ENCODE results near the gene UTS2.

GRCh38 chr1:7893529-7894180 lies 40.8 kb upstream of the UTS2 start:
- TF ChIP-seq CTCF (conservative IDR thresholded peaks at IDR 0.05 in 1 of 2, IDR thresholded peaks at IDR 0.05 in 1 of 2; ENCODE audit: extremely low read depth in 1 of 2, insufficient read depth in 1 of 2, low read depth in 1 of 2, low read length in 2 of 2) (no peak), EZH2 (IDR thresholded peaks at IDR 0.05; ENCODE audit: borderline replicate concordance, low read length) (no peak)

All from mammary epithelial cell (primary cell).